ENCODE measurements around the gene INSR.
"Not testable (repeated sequence)": the region's sequence is repeated elsewhere in the genome, so short reads cannot be mapped to it uniquely, and the experiment has no call there.

INSR gene

GRCh38 chr19:7195046-7195445 lies 99.2 kb downstream of the INSR start:
- no peak for DNase-seq (ENCODE audit: low spot score)

GRCh38 chr19:7194566-7194965 lies 99.6 kb downstream of the INSR start:
- DNase-seq (ENCODE audit: low spot score): no peak

- peak; percentile 59 for DNase-seq (ENCODE audit: low spot score)
These were observed 102.1 kb downstream of the INSR start for GRCh38 chr19:7191946-7192691.

- DNase-seq (ENCODE audit: low spot score): no peak
These were observed 105.2 kb downstream of the INSR start for GRCh38 chr19:7188698-7189629.

- DNase-seq (ENCODE audit: low spot score): no peak
These were observed 106.4 kb downstream of the INSR start for GRCh38 chr19:7187605-7188339.

GRCh38 chr19:7182489-7182888 lies 111.7 kb downstream of the INSR start:
- DNase-seq (ENCODE audit: low spot score): no peak

- DNase-seq (ENCODE audit: low spot score): no peak
These were observed 114.3 kb downstream of the INSR start for GRCh38 chr19:7179917-7180306.

GRCh38 chr19:7177926-7178325 lies 116.3 kb downstream of the INSR start:
- DNase-seq (ENCODE audit: low spot score): no peak

GRCh38 chr19:7176792-7177191 lies 117.4 kb downstream of the INSR start:
- no peak for DNase-seq (ENCODE audit: low spot score)

- DNase-seq (ENCODE audit: low spot score): no peak
These were observed 121.4 kb downstream of the INSR start for GRCh38 chr19:7172794-7173193.

GRCh38 chr19:7170983-7171382 lies 123.2 kb downstream of the INSR start:
- DNase-seq (ENCODE audit: low spot score): no peak

- no peak for DNase-seq (ENCODE audit: low spot score)
These were observed 125.3 kb downstream of the INSR start for GRCh38 chr19:7168941-7169340.

- no peak for DNase-seq (ENCODE audit: low spot score)
These were observed 132.9 kb downstream of the INSR start for GRCh38 chr19:7161292-7161691.

GRCh38 chr19:7159105-7159933 lies 134.9 kb downstream of the INSR start:
- no peak for DNase-seq (ENCODE audit: low spot score)

- DNase-seq (ENCODE audit: low spot score): no peak
These were observed 141.2 kb downstream of the INSR start for GRCh38 chr19:7153022-7153421.

GRCh38 chr19:7152568-7152967 lies 141.6 kb downstream of the INSR start:
- no peak for DNase-seq (ENCODE audit: low spot score)

- DNase-seq (ENCODE audit: low spot score): no peak
These were observed 144.1 kb downstream of the INSR start for GRCh38 chr19:7149956-7150705.

- DNase-seq (ENCODE audit: low spot score): not testable (repeated sequence)
These were observed 147.0 kb downstream of the INSR start for GRCh38 chr19:7147119-7147675.

GRCh38 chr19:7146086-7146485 lies 148.1 kb downstream of the INSR start:
- DNase-seq (ENCODE audit: low spot score): not testable (repeated sequence)

GRCh38 chr19:7145494-7145893 lies 148.7 kb downstream of the INSR start:
- DNase-seq (ENCODE audit: low spot score): no peak

All from CD4-positive, alpha-beta T cell treated with Interleukin-6 at 100 ng/mL for 8 hours (primary cell).